GM23338 (cell line): ENCODE measurements around the gene TIAM1. TPM values are rescaled to one million over a fixed set of nuclear protein-coding genes. Genes with fewer than 3 reads are reported as not detected.
A peak's percentile ranks its signal among the peaks of the same experiment; 100 is the strongest.

ENCODE experiments used
- ATAC-seq: fragments of 200-7000 bp; cut with Tn5 transposase; 3 replicates; pipeline ENCODE4 v1.9.1; 2020
- DNase-seq: peaks from one replicate; pipeline ENCODE4 v3.0.0-alpha.2; 2015; ENCODE audit warnings: low spot score
- H2AFZ ChIP-seq: fragments of 200-600 bp; sonication (generic); 2 replicates; pipeline ENCODE4 v1.8.0; 2016; ENCODE audit warnings: antibody characterized with exemption, mild to moderate bottlenecking, moderate library complexity
- H3F3A ChIP-seq: fragments of 200-600 bp; sonication (generic); replicated peaks from 2 replicates; pipeline ENCODE4 v1.8.0; 2017; ENCODE audit warnings: antibody characterized with exemption, mixed run types, low read depth
- H3K27ac ChIP-seq: fragments of 200-600 bp; sonication (generic); 2 replicates; pipeline ENCODE4 v1.6.1; 2016; ENCODE audit warnings: low read depth
- H3K27me3 ChIP-seq: fragments of 200-600 bp; sonication (generic); 2 replicates; pipeline ENCODE4 v1.8.0; 2016; ENCODE audit warnings: mild to moderate bottlenecking, mixed run types, moderate library complexity; ENCODE audit not compliant: insufficient read depth
- H3K36me3 ChIP-seq: fragments of 200-600 bp; sonication (generic); 2 replicates; pipeline ENCODE4 v1.8.0; 2016; ENCODE audit warnings: mild to moderate bottlenecking; ENCODE audit not compliant: insufficient read depth
- H3K4me1 ChIP-seq: fragments of 200-600 bp; sonication (generic); 2 replicates; pipeline ENCODE4 v1.8.0; 2016; ENCODE audit warnings: mild to moderate bottlenecking, moderate library complexity; ENCODE audit not compliant: insufficient read depth
- H3K4me2 ChIP-seq: fragments of 200-600 bp; sonication (generic); 2 replicates; pipeline ENCODE4 v1.7.1; 2017; ENCODE audit warnings: mixed run types
- H3K4me3 ChIP-seq: fragments of 200-600 bp; sonication (generic); 2 replicates; pipeline ENCODE4 v1.6.1; 2016; ENCODE audit warnings: mixed run types
- H3K79me2 ChIP-seq: fragments of 200-600 bp; sonication (generic); replicated peaks from 2 replicates; pipeline ENCODE4 v1.8.0; 2017; ENCODE audit warnings: mild to moderate bottlenecking; ENCODE audit not compliant: insufficient read depth
- H3K9me2 ChIP-seq: fragments of 200-600 bp; sonication (generic); 2 replicates; pipeline ENCODE4 v1.8.0; 2017; ENCODE audit not compliant: insufficient read depth
- H4K20me1 ChIP-seq: fragments of 200-600 bp; sonication (generic); replicated peaks from 2 replicates; pipeline ENCODE4 v1.8.0; 2017; ENCODE audit warnings: mild to moderate bottlenecking; ENCODE audit not compliant: insufficient read depth
- H3K27ac Mint-ChIP-seq: 2 replicates; pipeline ENCODE4 v1.8.0; 2020; ENCODE audit warnings: inconsistent platforms, mild to moderate bottlenecking, moderate library complexity, mixed read lengths
- H3K27me3 Mint-ChIP-seq: 3 replicates; pipeline ENCODE4 v1.8.0; 2022; ENCODE audit warnings: low read depth, mild to moderate bottlenecking, moderate library complexity, mixed read lengths, inconsistent platforms; ENCODE audit not compliant: insufficient read depth, poor library complexity
- H3K36me3 Mint-ChIP-seq: 3 replicates; pipeline ENCODE4 v1.8.0; 2021; ENCODE audit warnings: low read depth, mild to moderate bottlenecking, inconsistent platforms, moderate library complexity, mixed read lengths
- H3K4me1 Mint-ChIP-seq: 3 replicates; pipeline ENCODE4 v1.8.0; 2020; ENCODE audit warnings: mild to moderate bottlenecking, inconsistent platforms, mixed read lengths
- H3K4me3 Mint-ChIP-seq: 3 replicates; pipeline ENCODE4 v1.8.0; 2021; ENCODE audit warnings: moderate library complexity, mild to moderate bottlenecking, inconsistent platforms, mixed read lengths
- H3K9me3 Mint-ChIP-seq: 3 replicates; pipeline ENCODE4 v1.8.0; 2020; ENCODE audit warnings: moderate library complexity, mild to moderate bottlenecking, inconsistent platforms, mixed read lengths
- CREB1 ChIP-seq: fragments of 250-450 bp; sonication (Bioruptor Pico); IDR thresholded peaks from 2 replicates; pipeline ENCODE4 v1.5.0; 2020; ENCODE audit warnings: low read depth, mild to moderate bottlenecking, moderate library complexity
- CTCF ChIP-seq, 2 experiments: fragments of 200-600 bp in 1 of 2; sonication (generic) in 1 of 2; conservative IDR thresholded peaks; 2 replicates each; pipeline versions ENCODE4 v1.5.1 to v1.6.1; 2016 to 2017; ENCODE audit warnings: antibody characterized with exemption in 2 of 2, low read depth in 2 of 2, mild to moderate bottlenecking in 2 of 2, moderate library complexity in 1 of 2
- ETS1 ChIP-seq: IDR thresholded peaks from 2 replicates; pipeline ENCODE4 v1.6.1; 2016; ENCODE audit warnings: antibody characterized with exemption
- EZH2 ChIP-seq: fragments of 200-600 bp; sonication (generic); IDR thresholded peaks from one replicate; pipeline ENCODE4 v1.8.0; 2017; ENCODE audit warnings: antibody characterized with exemption, mild to moderate bottlenecking, low read depth; ENCODE audit not compliant: unreplicated experiment
- EZH2phosphoT487 ChIP-seq: fragments of 200-600 bp; sonication (generic); IDR thresholded peaks from one replicate; pipeline ENCODE4 v1.8.1; 2018; ENCODE audit warnings: antibody characterized with exemption; ENCODE audit not compliant: unreplicated experiment
- JUNB ChIP-seq: IDR thresholded peaks from one replicate; pipeline ENCODE4 v1.6.1; 2016; ENCODE audit warnings: antibody characterized with exemption; ENCODE audit not compliant: unreplicated experiment
- NANOG ChIP-seq: IDR thresholded peaks from 2 replicates; pipeline ENCODE4 v1.6.1; 2016; ENCODE audit warnings: antibody characterized with exemption, borderline replicate concordance
- POLR2AphosphoS5 ChIP-seq: IDR thresholded peaks from 2 replicates; pipeline ENCODE4 v1.6.1; 2016; ENCODE audit warnings: antibody characterized with exemption, low read depth
- REST ChIP-seq: IDR thresholded peaks from one replicate; pipeline ENCODE4 v1.6.1; 2018; ENCODE audit warnings: antibody characterized with exemption; ENCODE audit not compliant: unreplicated experiment
- STAT1 ChIP-seq: IDR thresholded peaks from one replicate; pipeline ENCODE4 v1.6.1; 2016; ENCODE audit warnings: antibody characterized with exemption; ENCODE audit not compliant: unreplicated experiment
- ZNF114 ChIP-seq: fragments of 250-450 bp; sonication (Bioruptor Pico); IDR thresholded peaks from 2 replicates; pipeline ENCODE4 v1.5.0; 2020; ENCODE audit warnings: mild to moderate bottlenecking, moderate library complexity
- ZNF331 ChIP-seq: fragments of 250-450 bp; sonication (Bioruptor Pico); IDR thresholded peaks from 2 replicates; pipeline ENCODE4 v1.5.0; 2020; ENCODE audit warnings: low read depth, mild to moderate bottlenecking, moderate library complexity
- ZNF462 ChIP-seq: fragments of 250-450 bp; sonication (Bioruptor Pico); IDR thresholded peaks from 2 replicates; pipeline ENCODE4 v1.5.0; 2020; ENCODE audit warnings: mild to moderate bottlenecking, moderate library complexity
- polyA plus RNA-seq: library from polyadenylated mRNA; unstranded; fragments of >200 nt; fragmentation: Nextera tagmentation; extraction: Ambion mirVana; gene quantifications from 2 replicates; pipeline ENCODE4 v1.2.1, GENCODE V29; 2016
- total RNA-seq: library from RNA; depleted of rRNA; stranded (reverse); fragments of >200 nt; shearing (Covaris generic); gene quantifications from 2 replicates; pipeline ENCODE4 v1.2.3, GENCODE V29; 2014

The TIAM1 gene
- total and polyA plus RNA-seq, 2 experiments from 2014 or later: 18.5 to 20.0 TPM

- TF ChIP-seq EZH2: no peak
Measured at GRCh38 chr21:31386006-31386405, 41.9 kb upstream of the TIAM1 start (continued).

- H3K9me2 ChIP-seq: no peaks in the 10 kb centered on the region
- H3K27ac ChIP-seq: no peak overlapping the region
- no peak overlapping the region for H3K4me3 Mint-ChIP-seq
- no peaks in the 10 kb centered on the region; the same call in 1 of the 2 replicates for H3K79me2 ChIP-seq
- no peak overlapping the region for H2AFZ ChIP-seq
- no peaks in the 10 kb centered on the region for H3K9me3 Mint-ChIP-seq
- no peak overlapping the region for H3K4me3 ChIP-seq
- H3K27me3 ChIP-seq: no peaks in the 10 kb centered on the region
- no peaks in the 10 kb centered on the region for H3K36me3 ChIP-seq
- TF ChIP-seq POLR2AphosphoS5: no peak
- TF ChIP-seq CTCF (conservative IDR thresholded peaks at IDR 0.05; ENCODE audit: low read depth in 2 of 2): no peak
- no peak for TF ChIP-seq ZNF331
- TF ChIP-seq JUNB: no peak
- TF ChIP-seq EZH2phosphoT487: no peak
- no peak for TF ChIP-seq ETS1
- no peak for TF ChIP-seq NANOG
- TF ChIP-seq REST: no peak
- TF ChIP-seq ZNF462 (CRISPR knock-in tag): no peak
- no peak for TF ChIP-seq ZNF114
- TF ChIP-seq STAT1: no peak
- no peak for TF ChIP-seq CREB1 (CRISPR knock-in tag)
- TF ChIP-seq EZH2: no peak
- H4K20me1 ChIP-seq: no peaks in the 10 kb centered on the region; the same call in 1 of the 2 replicates
- peaks cover 2% of the 10 kb centered on the region for H3K27me3 Mint-ChIP-seq
- peak overlapping the region; percentile 18; the same call in 1 of the 2 replicates for H3K27ac Mint-ChIP-seq
- no peaks in the 10 kb centered on the region for H3F3A ChIP-seq
- no peak for DNase-seq
- H3K4me2 ChIP-seq: no peak overlapping the region
- no peak for ATAC-seq
- H3K4me1 ChIP-seq: no peaks in the 10 kb centered on the region; the same call in 1 of the 2 replicates
- H3K4me1 Mint-ChIP-seq: peaks cover 12% of the 10 kb centered on the region
- no peaks in the 10 kb centered on the region for H3K36me3 Mint-ChIP-seq
Measured at GRCh38 chr21:31383770-31384169, 39.7 kb upstream of the TIAM1 start.
